GM15510 (cell line): Measurements from ENCODE around the gene ATXN7L1.

ENCODE experiments used
- POLR2A ChIP-seq: IDR thresholded peaks from 3 replicates; pipeline ENCODE4 v1.6.1; 2011; ENCODE audit warnings: borderline replicate concordance; ENCODE audit not compliant: insufficient read length; ENCODE audit errors: extremely low read depth

ATXN7L1 gene

GRCh38 chr7:105878746-105879605 lies 2.6 kb upstream of the ATXN7L1 start:
- TF ChIP-seq POLR2A: no peak

GRCh38 chr7:105877736-105878135 lies 1.3 kb upstream of the ATXN7L1 start:
- TF ChIP-seq POLR2A: no peak

GRCh38 chr7:105876964-105877601 lies 684 bp upstream of the ATXN7L1 start:
- no peak for TF ChIP-seq POLR2A

DNA sequence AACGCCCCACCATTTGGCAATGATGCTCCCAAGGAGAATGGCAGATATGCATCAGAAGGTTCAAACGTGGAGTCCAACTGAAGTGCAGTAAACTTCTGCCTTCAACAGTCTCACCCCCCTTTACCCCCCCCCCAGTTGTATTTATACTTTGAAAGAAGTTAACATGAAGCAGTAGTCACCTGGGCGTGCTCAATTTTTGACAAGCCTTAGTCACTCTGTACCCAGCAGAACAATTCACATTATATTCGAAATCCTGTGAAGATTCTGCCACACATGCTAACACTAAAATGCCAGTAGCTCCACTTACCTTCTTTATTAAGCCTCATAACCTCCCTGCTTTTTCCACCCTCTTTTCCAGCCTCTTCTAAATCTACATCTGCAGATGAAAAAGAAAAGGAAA lies 894 bp downstream of the ATXN7L1 start:
- no peak for TF ChIP-seq POLR2A

- TF ChIP-seq POLR2A: no peak
These were observed 2.3 kb downstream of the ATXN7L1 start for GRCh38 chr7:105874055-105874454.

- TF ChIP-seq POLR2A: no peak
These were observed 3.9 kb downstream of the ATXN7L1 start for GRCh38 chr7:105872491-105872890.

DNA sequence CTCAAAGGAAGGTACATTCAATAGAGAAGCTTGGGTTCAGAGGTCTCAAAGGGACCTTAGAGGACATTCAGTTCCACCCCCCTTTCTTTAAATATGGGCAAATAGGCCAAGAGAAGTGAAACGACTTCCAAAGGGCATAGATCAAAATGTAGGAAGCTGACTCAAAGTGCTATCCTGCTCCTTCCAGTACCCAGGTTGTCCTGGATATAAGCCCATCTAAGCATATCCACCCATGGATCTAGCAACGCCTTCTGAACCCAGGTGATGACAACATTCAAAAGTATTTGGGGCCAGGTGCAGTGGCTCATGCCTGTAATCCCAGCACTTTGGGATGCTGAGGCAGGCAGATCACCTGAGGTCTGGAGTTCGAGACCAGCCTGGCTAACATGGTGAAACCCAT lies 5.3 kb downstream of the ATXN7L1 start:
- no peak for TF ChIP-seq POLR2A

- TF ChIP-seq POLR2A: no peak
These were observed 10.1 kb downstream of the ATXN7L1 start for GRCh38 chr7:105866102-105866801.

DNA sequence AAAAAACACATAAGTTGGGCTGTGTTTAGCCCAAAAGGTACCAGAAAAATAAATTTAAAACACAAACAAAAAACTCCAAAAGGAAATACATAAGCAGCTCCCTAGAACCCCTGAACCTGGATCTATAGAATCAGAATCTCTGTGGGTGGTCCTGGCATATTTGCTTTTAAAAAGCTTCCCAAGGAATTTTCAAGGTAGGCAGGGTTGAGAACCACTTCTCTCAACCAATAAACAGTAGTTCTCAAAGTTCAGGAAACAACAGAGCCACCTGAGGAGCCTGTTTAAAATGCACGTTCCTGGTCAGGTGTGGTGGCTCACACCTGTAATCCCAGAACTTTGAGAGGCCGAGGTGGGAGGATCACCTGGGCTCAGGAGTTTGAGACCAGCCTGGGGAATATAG lies 12.5 kb downstream of the ATXN7L1 start:
- no peak for TF ChIP-seq POLR2A

GRCh38 chr7:105862770-105863169 lies 13.6 kb downstream of the ATXN7L1 start:
- no peak for TF ChIP-seq POLR2A

GRCh38 chr7:105862276-105862675 lies 14.1 kb downstream of the ATXN7L1 start:
- no peak for TF ChIP-seq POLR2A

- no peak for TF ChIP-seq POLR2A
These were observed 15.2 kb downstream of the ATXN7L1 start for GRCh38 chr7:105861224-105861623.

- no peak for TF ChIP-seq POLR2A
These were observed 15.6 kb downstream of the ATXN7L1 start for GRCh38 chr7:105860793-105861192.

GRCh38 chr7:105857009-105857952 lies 19.1 kb downstream of the ATXN7L1 start:
- no peak for TF ChIP-seq POLR2A
